GM18520 (cell line): ENCODE data around the gene ZFP1.

ENCODE experiments used
- ATAC-seq: cut with Tn5 transposase; IDR thresholded peaks from one replicate; pipeline ENCODE4 v1.9.1; 2021; ENCODE audit not compliant: unreplicated experiment

The ZFP1 gene

DNA sequence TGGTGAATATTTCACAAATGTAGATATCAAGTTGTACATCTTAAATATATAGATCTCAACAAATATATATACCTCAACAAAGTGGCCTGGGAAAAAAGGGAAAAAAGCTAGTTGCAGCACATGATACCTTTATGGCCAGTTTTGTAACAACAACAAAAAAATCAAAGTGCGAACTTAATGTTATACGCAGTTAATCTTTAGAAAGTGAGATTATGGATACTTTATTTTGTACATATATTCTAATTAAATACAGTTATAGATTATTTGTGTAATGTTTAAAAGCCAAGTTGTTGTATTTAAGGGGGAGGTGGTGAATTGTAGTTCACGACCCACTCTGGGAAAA, 385 bp upstream of the ZFP1 start:
- no peak for ATAC-seq

DNA sequence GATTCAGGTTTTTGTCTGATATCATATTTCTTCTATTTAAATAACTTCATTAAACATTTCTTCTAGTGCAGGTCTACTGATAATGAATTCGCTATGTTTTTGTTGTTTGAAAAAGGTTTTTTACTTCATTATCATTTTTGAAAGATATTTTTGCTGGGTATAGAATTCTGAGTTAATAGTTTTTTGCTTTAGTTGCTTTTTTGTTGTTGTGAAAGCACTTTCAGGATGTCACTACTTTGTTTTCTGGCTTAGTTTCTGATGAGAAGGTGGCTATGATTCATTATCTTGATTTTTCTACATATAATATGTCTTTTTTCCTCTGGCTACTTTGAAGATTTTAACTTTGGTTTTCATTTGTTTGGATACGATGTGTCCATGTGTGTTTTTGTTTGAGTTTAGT, 3.5 kb downstream of the ZFP1 start:
- ATAC-seq, result no peak

DNA sequence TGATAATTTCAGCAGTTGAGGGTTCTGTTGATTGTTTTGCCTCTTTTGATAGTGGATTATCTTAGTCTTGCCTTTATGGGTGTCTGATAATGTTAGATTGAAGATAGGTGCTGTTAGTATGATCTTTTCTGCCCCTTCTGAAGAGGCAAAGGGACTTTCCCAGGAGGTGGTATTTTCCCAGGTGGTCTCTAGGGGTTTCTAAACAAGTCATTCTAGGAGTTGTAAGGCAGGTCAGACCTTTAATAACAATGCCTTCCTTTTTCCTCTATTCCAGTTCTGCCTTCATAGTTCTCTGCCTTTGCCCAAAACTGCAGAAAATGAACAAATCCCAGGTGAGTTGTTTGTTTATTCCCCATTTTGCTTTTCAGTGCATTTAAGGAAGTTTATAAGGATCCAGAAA, 4.3 kb downstream of the ZFP1 start:
- ATAC-seq, result no peak

DNA sequence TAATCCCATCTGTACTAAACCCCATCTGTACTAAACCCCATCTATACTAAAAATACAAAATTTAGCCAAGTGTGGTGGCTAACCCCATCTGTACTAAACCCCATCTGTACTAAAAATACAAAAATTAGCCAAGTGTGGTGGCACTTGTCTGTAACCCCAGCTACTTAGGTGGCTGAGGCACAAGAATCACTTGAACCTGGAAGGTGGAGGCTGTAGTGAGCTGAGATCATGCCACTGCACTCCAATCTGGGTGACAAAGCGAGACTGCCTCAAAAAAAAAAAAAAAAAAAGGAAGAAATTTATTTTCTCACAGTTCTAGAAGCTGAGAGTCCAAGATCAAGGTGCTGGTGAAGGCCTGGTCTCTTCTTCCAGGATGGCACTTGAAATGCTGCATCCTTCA, 12.1 kb downstream of the ZFP1 start:
- ATAC-seq, result no peak

DNA sequence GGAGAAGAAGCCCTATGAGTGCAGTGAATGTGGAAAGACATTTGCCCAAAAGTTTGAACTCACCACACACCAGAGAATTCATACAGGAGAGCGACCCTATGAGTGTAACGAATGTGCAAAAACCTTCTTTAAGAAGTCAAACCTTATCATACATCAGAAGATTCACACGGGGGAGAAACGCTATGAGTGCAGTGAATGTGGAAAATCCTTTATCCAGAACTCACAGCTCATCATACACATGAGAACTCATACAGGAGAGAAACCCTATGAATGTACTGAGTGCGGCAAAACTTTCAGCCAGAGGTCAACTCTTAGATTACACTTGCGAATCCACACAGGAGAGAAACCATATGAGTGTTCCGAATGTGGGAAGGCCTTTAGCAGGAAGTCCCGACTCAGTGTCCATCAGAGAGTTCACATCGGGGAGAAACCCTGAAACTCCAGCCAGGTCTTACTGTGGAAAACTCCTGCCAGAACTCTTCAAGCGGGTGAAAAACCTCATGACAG, 21.6 kb downstream of the ZFP1 start:
- no peak for ATAC-seq

DNA sequence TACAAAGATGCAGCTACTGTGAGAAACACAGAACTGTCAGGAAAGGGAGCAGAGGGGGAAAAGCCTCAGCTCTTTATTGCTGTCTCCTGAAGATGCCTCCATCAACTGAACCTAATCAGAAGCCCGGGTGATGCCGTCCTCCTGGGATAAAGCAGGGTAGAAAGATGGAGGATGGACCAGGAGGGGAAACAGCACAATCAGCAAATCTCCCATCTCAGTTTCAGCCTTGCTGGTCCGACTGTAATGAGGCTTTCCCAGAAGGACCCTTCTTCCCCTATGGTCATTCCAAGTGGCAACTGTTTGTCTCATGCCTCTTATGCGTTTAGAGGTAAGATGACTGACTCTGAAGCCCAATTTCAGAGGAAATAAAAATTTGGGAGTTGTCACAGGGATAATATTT, 24.3 kb downstream of the ZFP1 start:
- ATAC-seq, result no peak

DNA sequence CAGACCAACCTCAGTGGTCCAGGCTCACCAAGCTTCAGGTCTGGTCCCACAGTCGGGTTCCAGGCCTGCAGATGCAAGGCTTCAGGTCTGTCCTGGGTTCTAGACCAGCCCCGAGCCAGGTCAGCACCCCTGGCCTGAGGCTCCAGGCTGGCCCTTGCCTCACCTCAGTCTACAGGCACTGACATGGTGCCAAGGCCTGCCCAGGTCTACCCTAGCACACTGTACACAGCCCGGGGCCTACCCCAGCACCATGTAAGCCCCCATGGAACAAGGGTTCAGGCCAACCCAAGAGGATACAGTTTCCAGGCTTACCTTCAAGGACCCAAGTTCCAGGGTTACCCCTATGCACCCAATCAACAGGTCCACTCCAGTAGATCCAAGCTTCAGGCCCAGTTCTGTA, 26.8 kb downstream of the ZFP1 start:
- no peak for ATAC-seq

DNA sequence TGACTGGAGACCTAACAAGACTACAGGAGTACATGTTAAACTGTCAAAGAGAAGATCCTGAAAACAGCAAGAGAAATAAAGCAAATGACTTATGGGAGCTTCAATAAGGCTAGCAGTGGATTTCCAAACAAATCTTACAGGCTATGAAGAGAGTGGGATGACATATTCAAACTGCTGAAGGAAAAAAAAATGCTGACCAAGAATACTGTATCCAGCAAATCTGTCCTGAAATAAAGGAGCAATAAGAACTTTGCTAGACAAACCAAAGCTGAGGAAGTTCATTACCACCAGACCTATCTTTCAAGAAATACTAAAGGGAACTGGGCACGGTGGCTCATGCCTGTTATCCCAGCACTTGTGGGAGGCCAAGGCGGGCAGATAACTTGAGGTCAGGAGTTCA, 28.6 kb downstream of the ZFP1 start:
- ATAC-seq, result no peak

DNA sequence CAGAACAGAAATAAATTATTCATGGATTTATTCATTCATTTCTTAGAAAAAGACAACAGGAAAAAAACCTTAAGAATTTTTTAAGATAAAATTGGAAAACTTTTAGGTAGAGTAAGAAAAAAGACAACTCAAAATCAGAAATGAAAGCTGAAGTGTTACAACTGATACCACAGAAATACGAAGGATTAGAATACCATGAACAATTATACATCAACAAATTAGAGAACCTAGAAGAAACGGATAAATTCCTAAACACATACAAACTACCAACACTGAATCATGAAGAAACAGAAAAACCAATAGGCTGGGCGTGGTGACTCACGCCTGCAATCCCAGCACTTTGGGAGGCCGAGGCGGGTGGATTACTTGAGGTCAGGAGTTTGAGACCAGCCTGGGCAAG, 30.9 kb downstream of the ZFP1 start:
- no peak for ATAC-seq

DNA sequence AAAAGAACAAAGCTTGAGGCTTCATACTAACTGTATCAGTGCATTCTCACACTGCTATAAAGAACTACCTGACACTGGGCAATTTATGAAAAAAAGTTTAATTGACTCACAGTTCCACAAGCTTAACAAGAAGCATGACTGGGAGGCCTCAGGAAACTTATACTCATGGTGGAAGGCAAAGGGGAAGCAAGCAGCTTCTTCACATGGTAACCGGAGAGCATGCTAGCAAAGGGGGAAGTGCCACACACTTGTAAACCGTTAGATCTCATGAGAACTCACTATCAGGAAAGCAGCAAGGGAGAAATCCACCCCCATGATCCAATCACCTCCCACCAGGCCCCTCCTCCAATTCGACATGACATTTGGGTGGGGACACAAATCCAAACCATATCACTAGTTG, 33.3 kb downstream of the ZFP1 start:
- ATAC-seq, result no peak

DNA sequence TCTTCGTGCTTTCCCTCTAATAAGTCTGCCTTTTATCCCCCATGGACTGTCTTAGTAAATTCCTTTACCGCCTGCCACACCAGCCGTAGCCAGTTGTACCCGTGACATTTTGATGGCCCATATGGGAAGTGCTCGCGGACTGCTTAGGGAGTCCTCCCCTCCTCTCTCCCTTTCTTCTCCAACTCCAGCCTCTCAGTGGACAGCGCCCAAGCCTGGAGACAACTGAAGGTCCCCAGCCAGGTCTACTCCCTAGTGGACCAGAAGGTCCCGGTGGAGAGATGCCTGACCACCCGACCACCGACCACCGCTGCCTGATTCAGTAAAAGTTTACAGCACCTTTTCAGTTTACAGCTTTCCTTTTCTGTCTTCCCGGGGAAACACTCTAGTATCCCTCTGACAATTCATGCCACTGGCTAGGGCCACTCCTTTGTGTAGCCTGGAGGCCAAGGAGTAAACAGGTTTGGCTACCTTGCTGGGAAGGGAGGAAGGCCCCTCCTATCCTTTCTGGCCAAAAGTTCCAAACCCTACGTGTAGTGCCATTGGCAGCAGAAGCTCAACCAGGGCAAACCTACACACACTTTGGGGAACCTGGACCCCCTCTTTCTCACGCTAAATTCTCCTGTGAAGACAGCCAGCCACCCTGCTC, 40.6 kb downstream of the ZFP1 start:
- ATAC-seq, result no peak

DNA sequence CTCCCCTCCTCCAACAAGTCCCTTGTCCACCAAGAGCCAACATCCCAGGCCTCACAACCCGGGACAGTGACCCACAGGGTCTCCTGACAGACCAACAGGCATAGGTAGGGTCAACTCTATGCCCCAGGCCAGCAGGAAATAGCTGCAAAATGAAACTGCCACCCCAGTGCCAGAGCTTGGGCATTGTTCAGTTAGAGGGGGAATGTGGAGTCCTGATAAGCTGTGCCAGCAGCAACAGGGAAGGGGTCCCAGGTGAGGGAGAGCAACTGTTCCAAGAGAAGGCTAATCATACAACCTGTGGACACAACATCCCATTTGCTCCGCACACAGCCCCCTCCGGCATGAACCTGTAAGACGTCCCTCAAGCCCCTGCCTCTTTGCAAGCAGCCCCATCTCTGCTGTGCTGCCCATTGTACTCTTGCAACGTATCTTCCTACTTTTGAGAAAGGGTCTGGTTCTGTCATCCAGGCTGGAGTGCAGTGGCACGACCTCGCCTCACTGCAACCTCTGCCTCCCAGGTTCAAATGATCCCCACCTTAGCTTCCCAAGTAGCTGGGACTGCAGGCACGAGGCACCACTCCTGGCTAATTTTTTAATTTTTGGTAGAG, 41.4 kb downstream of the ZFP1 start:
- no peak for ATAC-seq

DNA sequence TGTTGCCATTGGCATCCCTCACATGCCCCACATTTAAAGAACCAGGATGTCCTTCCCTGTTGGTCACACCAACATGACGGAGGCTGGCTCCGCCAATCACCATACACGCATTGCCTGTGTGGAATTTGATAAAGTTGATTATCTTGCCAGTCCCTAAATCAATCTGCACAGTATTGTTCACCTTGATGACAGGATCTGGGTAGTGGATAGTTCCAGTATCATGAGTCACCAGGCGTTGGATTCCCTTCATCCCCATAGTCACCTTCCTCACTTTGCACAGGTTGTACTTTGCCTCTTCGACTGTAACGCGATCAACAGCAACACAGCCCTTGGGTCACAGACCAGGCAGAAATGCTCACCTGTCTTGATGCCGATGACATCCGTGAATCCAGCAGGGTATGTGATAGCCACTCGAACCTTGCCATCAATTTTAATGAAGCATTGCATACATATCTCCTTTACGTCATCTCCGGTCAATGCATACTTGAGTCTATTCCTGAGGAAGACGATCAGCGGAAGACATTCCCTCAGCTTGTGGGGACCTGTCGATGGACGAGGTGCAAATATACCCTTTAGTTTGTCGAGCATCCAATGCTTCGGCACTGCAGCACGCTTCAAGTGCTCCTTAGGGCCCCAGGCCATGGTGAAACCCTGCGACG, 44.4 kb downstream of the ZFP1 start:
- ATAC-seq, result no peak

DNA sequence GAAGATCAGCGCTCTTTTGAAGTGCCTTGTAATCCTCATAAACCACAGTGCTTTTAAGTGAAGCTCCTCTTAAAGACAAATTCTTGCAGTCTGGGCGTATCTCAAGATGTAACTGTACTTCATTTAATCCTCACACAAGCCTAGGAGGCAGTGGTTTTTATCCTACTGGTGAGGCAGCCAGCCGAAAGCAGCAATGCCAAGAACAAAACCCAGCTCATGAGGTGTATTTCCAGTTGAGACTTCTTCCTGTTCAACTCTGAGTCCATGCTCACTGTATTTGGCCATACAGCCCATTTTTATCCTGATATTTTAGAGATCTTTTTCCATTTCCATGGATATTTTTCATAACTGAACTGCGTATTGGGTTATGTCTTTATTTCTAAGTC, 44.9 kb downstream of the ZFP1 start:
- ATAC-seq, result no peak

DNA sequence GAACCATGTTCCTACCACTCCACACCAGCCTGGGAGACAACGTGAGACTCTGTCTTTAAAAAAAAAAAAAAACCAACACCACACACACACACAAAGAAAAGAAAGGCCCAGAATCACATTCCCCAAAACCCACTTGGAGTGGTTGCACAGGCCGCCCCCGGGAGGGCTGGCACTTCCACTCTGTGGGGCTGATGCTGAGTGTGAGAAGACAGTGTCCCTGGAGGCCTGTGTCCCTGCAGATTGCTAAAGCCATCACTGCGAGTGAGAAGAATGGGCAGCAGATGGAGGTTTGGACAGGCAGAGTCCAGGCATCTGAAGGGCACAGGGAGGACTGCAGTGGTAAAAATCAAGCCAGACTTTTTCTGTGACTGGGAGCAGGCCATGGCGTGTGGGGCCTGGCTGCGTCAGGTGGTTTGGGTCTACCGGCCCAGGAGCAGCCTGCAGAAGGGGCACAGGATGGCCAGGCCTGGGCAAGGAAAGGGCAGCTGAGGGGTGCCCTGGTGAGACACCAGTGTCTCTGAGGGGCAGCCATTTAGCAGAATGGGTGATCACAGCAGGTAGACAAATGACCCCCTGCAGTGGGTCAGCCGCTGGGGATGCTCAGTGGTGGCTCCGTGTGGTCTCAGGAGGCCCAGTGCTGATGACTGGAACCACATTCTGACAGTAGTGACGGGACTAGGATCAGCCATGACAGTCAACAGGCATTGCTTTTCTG, 45.6 kb downstream of the ZFP1 start:
- ATAC-seq, result no peak

DNA sequence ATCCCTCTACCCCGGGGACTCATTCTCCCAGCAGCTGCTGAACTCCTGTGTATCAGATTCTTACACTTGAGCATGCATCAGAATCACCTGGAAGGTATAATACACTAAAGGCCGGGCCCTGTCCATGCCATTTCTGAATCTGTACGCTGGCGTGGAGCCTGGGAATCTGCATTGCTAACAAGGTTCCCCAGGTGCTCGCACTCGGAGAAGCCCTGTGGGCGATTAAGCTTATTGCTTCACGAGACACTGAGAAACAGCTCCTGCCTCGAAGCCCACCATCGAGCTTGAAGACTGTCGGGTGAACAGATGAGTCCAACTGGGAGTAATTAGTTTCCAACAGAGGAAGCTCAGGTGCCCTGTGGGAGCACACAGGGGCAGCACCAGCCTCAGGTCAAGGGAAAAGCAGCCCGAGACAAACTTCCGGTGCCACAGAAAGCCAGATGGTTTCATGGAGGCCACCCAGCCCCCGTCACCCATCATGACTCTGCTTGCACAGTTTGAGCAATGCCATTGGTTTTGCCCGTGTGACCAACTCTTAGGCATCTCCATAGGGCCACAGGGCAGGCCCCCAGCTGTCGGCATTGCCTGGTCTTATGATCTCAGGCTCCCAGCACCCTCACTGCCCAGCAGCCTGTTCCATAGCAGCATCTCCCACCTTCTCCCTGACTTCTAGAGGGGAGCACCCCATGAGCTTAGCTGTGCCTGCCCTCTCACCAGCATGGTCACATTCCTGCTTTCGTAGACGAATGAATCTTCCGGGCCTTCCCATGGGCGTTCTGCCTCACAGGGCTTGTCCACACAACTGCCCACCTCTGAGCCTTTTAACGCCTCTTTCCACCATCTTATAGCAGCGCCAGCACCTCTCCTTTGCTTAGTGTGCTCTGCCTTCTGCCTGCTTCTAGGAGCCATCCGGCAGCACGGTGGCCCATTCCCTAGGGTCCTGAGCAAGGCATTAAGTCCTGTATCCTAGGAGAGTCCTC, 47.8 kb downstream of the ZFP1 start:
- no peak for ATAC-seq

DNA sequence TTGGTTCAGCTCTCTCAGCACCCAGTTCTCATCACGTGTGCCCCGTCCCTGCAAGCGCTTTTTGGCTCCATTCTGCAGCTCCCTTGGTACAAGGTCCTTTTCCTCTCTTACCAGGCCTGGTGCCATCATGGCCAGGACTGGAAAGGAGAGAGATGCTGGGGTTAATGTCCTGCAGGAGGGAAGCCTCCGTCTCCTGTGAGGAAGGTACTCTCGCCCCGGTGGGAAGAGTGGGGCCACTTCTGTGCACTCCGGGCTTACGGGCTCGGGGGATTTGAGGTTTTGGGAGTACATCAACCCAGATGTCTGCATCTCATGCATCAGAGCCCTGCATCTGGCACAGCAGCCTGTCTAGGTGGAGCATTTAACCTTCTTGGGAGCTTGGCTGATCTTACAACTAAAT, 48.5 kb downstream of the ZFP1 start:
- ATAC-seq, result no peak

DNA sequence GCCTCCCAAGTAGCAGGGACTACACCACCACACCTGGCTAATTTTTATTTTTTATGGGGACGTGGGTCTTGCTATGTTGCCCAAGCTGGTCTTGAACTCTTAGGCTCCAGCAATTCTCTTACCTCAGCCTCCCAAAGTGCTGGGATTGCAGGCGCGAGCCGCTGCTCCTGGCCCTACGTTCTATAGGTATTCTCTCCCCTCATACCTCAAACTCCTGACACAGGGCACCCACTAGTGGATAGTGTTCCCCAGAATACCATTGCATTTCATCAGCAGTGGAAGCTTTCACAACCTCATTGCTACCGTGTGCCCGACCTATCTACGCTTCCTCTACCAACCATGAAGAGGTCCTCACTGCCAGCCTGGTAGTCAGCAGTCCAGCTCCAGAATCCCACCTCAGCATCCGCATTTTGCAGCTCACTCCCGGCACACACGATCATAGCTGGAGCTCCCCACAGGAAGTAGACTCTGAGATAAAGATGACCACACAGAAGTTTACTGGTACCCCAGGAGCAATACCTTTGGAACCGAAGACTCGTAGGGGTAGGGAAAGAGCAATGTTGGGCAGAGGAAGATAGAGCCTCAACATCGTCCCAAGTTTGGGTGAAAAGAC, 49.3 kb downstream of the ZFP1 start:
- ATAC-seq, result no peak

DNA sequence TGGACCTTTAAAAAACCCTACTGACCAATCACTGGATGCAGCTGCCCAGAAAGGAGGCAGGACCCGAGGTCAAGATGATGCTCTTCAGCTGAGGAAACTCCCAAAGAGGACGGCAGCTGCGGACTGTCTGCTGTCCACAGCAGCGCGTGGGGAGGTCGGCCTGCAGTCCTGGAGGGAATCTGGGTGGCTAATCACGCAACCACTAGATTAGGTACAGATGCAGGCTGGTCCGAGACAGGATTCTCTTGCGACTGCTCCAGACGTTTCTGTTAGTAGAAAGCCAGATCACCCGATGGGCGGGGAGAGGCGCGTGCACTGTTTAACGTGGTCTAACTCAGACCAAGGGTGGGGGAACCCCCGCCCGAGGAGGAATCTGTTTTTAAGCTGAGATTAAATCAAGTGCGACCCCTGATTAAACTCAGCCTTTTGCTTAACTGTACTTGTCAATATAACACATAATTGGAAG, 49.8 kb downstream of the ZFP1 start:
- ATAC-seq, result no peak

DNA sequence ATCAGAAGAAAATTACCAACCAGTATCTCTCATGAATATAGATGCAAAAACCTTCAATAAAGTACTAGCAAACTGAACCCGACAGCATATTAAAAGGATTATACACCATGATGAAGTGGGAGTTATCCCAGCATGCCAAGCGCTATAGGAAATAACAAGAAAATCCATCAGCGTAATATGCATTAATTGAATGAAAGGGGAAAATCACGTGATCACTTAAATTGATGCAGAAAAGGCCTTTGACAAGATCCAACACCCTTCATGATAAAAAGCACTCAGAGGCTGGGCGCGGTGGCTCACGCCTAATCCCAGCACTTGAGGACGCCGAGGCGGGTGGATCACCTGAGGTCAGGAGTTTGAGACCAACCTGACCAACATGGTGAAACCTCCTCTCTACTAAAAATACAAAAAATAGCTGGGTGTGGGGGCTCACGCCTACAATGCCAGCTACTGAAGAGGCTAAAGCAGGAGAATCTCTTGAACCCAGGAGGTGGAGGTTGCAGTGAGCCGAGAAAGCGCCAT, 53.8 kb downstream of the ZFP1 start:
- ATAC-seq, result no peak
